HG02642 (cell line): ENCODE data around the gene NPTX2.
"Not testable (repeated sequence)": the region's sequence is repeated elsewhere in the genome, so short reads cannot be mapped to it uniquely, and the experiment has no call there.

ENCODE experiments used
- ATAC-seq: cut with Tn5 transposase; IDR thresholded peaks from one replicate; pipeline ENCODE4 v1.9.1; 2021; ENCODE audit warnings: mild to moderate bottlenecking; ENCODE audit not compliant: unreplicated experiment, poor library complexity

Gene NPTX2, protein sequence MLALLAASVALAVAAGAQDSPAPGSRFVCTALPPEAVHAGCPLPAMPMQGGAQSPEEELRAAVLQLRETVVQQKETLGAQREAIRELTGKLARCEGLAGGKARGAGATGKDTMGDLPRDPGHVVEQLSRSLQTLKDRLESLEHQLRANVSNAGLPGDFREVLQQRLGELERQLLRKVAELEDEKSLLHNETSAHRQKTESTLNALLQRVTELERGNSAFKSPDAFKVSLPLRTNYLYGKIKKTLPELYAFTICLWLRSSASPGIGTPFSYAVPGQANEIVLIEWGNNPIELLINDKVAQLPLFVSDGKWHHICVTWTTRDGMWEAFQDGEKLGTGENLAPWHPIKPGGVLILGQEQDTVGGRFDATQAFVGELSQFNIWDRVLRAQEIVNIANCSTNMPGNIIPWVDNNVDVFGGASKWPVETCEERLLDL

DNA sequence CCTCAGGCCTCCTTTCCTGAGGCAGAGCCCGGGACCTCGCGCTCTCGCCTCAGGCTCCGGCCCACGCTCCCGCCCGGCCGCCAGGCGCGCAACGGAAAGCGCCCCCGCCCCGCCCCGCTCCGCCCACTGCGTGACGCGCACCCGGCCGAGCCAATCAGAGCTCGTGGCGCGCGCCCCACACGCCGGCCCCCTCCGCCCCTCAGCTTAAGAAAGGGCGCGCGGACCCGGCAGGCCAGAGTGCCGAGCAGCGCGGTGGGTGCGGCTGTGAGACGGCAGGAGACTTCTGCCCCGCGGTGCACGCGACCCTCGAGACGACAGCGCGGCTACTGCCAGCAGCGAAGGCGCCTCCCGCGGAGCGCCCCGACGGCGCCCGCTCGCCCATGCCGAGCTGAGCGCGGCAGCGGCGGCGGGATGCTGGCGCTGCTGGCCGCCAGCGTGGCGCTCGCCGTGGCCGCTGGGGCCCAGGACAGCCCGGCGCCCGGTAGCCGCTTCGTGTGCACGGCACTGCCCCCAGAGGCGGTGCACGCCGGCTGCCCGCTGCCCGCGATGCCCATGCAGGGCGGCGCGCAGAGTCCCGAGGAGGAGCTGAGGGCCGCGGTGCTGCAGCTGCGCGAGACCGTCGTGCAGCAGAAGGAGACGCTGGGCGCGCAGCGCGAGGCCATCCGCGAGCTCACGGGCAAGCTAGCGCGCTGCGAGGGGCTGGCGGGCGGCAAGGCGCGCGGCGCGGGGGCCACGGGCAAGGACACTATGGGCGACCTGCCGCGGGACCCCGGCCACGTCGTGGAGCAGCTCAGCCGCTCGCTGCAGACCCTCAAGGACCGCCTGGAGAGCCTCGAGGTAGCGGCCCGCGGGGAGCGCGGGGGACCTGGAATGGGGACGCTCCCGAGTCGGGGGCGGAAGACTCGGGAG lies at the start of gene NPTX2:
NPTX2 (plus strand) TSS at position 235 of the 909 bp plus-strand sequence; CDS start at position 412, 177 bp downstream.
- ATAC-seq = no peak

DNA sequence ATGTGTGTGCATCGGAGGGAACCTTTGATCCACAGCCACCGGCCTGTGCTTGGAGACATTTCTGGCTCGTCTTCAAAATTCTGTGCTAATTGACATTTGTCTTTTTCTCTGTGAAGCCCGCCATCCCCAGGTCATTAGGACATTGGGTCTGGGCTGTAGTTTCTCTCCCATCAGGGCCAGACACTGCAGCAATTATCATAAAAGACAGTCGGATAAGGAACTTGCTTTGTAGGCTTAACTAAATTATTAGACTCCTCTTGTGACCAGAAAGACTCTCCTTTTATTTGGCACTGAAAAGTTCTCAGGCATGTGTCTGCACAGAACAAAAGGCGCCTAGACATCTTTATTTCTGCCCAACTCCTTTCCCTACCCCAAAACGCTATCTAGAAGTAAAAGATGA lies 49.1 kb upstream of the NPTX2 start:
- ATAC-seq = no peak

- ATAC-seq = no peak
These were observed 48.2 kb upstream of the NPTX2 start for GRCh38 chr7:98568891-98569290.

- ATAC-seq = no peak
These were observed 47.3 kb upstream of the NPTX2 start for GRCh38 chr7:98569691-98570337.

DNA sequence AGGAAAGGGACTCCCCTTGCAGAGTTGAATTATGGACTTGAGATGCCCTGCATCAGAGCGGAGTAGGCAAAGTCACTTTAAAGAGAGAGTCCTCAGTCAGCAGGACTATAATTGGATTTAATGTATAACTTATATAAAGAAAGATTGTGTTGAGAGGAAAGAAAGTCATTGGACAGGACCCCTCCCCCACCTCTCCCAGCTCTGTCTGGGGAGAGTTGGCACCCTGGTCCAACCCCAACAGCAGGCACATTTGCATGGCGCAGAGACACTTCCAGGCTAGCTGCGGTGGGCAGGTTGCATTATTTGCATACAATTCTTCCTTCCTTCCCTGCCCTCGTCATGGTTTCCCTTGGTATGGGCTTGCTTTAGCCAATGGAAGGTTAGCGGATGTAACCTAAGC lies 46.1 kb upstream of the NPTX2 start:
- ATAC-seq = no peak

- ATAC-seq = no peak
These were observed 45.1 kb upstream of the NPTX2 start for GRCh38 chr7:98571986-98572385.

DNA sequence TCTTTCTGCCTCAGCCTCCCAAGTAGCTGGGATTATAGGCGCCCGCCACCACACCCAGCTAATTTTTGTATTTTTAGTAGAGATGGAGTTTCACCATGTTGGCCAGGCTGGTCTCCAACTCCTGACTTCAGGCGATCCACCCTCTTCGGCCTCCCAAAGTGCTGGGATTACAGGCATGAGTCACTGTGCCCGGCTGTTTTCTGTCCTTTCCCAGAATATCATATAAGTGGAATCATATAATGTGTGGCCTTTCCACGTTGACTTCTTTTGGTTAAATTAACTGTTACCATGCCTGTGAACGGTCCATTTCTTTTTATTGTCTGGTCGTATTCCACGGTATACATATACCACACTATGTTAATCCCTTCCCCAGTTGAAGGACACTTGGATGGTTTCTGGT lies 44.4 kb upstream of the NPTX2 start:
- ATAC-seq = not testable (repeated sequence)

DNA sequence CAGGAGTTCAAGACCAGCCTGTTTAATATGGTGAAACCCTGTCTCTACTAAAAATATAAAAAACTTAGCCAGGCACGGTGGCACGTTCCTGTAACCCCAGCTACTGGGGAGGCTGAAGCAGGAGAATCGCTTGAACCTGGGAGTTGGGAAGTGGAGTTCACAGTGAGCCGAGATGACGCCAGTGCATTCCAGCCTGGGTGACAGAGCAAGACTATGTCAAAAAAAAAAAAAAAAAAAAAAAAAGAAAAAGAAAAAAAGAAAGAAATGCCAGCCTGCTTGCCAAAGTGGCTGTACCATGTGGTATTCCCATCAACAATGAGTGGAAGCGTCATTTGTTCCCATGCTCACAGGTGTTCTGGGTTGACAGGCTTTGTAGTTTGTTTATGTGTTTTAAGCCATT lies 43.3 kb upstream of the NPTX2 start:
- ATAC-seq = no peak

DNA sequence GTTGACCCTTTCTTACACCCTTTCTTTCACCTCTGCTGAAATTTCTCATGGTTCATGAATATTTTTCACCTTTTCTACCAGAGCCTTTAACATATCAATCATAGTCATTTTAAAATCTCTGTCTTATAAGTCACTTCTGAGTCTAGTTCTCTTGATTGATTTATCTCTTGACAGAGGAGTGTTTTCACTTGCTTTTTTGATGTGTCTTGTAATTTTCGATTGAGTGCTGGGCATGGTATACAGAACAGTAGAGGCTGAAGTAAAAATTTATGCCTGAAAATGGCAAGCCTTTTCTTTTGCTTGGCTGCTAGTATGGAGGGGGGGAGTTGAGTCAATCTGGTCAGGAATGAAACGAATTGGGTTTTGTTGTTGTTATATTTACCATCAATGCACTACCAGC lies 41.2 kb upstream of the NPTX2 start:
- ATAC-seq = no peak

DNA sequence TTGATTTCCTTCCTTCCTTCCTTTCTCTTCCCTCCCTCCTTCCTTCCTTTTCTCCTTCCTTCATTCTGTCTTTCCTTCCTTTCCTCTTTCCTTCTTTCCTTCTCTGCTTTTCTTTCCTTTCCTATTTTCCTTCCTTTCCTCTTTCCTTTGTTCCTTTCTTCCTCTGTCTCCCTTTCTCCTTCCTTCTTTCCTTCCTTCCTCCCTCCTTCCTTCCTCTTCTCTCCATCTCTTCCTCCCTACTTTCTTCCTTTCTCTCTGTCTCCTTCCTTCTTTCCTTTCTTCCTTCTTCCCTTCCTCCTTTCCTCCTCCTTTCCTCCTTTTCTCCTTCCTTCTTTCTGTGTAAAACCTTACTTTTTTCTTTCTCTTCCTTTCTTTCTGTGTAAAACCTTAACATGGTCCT lies 32.3 kb upstream of the NPTX2 start:
- ATAC-seq = no peak

DNA sequence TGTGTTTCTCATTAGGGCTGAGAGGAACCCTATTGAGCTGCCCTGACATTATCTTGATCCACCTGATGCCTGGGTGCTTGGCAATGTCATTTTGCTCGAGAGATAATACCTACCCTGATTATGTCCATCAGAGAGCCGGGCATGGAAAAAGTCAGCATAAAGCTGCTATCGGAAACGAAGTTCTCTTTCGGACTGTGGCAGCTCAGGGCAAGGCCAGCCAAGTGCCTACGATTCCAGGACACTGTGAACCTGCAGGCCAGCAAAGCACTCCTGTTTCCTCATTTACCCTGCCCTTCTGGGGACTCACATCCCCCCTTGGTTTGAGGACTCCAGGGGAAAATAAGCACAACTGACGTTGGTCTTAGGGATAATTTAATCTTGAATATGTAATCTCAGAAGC lies 25.2 kb upstream of the NPTX2 start:
- no peak for ATAC-seq

- no peak for ATAC-seq
These were observed 22.7 kb upstream of the NPTX2 start for GRCh38 chr7:98594348-98594747.

DNA sequence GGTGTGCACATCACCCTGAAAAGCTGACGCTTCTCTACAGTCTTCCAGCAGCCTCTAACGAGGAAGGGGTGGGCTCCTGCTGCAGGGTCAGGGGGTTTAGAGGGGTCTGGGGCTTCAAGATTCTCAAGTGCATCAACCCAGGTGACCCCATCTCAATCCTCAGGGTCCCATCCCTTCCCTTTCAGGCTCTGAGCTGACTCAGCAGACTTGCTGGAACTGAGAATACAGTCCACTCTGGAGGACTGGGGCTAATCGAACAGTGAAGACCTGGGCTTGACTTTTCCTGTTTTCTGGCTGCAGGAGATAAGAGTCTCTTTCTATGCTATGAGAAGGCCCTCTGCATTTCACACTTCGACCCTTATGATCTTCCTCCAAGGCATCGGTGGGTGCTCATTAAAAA lies 22.3 kb upstream of the NPTX2 start:
- no peak for ATAC-seq

GRCh38 chr7:98598846-98599615 lies 18.1 kb upstream of the NPTX2 start:
- no peak for ATAC-seq

DNA sequence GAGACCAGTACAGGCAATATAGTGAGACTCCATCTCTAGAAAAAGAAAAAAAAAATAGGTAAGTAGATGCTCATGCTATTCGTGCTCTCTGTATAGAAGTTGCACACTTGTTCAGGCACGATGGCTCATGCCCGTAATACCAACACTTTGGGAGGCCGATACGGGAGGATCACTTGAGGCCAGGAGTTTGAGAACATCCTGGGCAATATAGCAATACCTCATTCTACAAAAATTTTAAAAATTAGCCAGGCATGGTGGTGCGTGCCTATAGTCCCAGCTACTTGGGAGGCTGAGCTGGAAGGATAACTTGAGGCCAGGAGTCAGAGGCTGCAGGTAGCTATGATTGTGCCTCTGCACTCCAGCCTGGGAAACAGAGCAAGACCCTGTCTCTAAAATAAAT lies 17.2 kb upstream of the NPTX2 start:
- ATAC-seq = no peak

GRCh38 chr7:98602755-98603398 lies 14.2 kb upstream of the NPTX2 start:
- no peak for ATAC-seq

DNA sequence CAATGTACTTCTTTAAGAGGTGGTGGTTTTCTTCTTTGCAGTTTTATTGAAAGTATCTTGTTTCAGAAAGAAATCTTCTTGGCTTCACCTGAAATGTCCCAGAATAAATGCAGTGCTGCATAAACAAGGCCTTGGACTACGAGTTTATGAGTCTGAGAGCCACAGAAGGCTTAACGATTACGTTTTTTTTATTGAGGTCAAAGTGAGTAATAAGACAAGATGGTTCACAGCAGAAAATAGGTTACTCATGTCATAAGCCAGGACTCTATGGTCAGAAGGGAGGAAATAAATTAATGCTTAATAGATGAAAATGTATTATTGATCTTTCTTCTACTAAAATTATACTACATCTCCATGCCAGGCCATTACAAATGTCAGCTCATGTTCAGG lies 13.7 kb upstream of the NPTX2 start:
- ATAC-seq = no peak

- ATAC-seq = no peak
These were observed 3.3 kb upstream of the NPTX2 start for GRCh38 chr7:98613601-98614425.
